HFF-Myc (cell line): ENCODE results near the gene GOLGB1.

Source experiments
- DNase-seq: peaks from one replicate; pipeline ENCODE4 v3.0.0-alpha.2; 2011; ENCODE audit warnings: low read depth; ENCODE audit errors: extremely low read depth
- H3K4me3 ChIP-seq: replicated peaks from 2 replicates; pipeline ENCODE4 v1.5.1; 2011; ENCODE audit warnings: low read depth, mild to moderate bottlenecking, control low read depth, low read length
- CTCF ChIP-seq: IDR thresholded peaks from 2 replicates; pipeline ENCODE4 v1.5.1; 2012; ENCODE audit warnings: mild to moderate bottlenecking, low read depth, low read length, control low read depth; ENCODE audit errors: missing control alignments

GOLGB1 gene

DNA sequence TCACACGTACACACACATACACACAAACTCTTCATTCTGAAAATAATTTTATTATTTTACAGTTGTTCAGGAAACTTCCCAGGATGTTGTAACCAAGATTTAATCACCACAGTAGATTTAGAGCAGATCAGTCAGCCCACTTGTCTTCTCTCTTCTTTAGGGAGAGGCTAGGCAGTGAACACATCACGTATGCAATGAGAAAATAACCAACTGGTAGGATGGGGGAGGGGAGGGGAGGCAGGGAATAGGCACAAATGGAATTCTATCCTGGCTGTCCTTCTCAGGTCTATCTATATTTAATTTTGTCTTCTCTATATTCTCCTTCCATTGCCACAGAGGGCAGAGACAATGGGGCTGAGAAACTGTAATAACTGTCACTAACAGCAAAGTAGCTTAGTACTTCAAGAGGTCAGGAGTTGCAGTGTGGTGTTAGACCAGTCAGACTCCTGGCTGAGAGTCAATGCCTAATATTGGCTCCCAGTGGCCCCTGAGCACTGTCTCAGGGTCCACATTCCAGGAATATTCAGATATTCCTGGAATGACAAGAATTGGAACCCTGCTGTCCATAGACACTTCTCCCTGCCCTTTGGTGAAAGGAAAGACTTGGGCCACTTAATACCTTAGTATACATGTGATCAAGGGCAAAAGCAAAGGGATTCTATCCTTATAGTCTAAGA lies 86.2 kb downstream of the GOLGB1 start:
- no peak for TF ChIP-seq CTCF
- no peak for DNase-seq
- H3K4me3 ChIP-seq, result no peak overlapping the region

DNA sequence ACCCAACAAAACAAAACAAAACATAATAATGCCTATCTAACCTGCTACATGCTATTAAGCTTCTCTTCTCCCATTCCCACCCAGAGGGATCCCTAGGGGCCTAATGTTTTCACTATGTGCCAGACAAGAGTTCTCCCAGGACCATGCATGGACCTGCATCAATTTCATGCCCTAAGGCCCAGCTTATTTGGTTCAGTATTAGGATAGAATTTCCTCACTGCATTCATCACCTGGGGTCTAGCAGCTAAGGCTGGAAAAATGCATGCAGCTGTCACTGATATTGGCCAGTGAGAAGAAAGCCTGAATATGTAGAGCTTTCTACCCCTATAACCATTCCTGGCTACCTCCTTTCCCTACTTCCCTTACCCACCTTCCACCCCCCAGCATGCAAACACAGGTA lies 86.8 kb downstream of the GOLGB1 start:
- no peak for TF ChIP-seq CTCF
- no peak overlapping the region for H3K4me3 ChIP-seq
- no peak for DNase-seq

GRCh38 chr3:121661376-121661775 lies 88.2 kb downstream of the GOLGB1 start:
- no peak overlapping the region for H3K4me3 ChIP-seq
- DNase-seq, result no peak
- no peak for TF ChIP-seq CTCF

DNA sequence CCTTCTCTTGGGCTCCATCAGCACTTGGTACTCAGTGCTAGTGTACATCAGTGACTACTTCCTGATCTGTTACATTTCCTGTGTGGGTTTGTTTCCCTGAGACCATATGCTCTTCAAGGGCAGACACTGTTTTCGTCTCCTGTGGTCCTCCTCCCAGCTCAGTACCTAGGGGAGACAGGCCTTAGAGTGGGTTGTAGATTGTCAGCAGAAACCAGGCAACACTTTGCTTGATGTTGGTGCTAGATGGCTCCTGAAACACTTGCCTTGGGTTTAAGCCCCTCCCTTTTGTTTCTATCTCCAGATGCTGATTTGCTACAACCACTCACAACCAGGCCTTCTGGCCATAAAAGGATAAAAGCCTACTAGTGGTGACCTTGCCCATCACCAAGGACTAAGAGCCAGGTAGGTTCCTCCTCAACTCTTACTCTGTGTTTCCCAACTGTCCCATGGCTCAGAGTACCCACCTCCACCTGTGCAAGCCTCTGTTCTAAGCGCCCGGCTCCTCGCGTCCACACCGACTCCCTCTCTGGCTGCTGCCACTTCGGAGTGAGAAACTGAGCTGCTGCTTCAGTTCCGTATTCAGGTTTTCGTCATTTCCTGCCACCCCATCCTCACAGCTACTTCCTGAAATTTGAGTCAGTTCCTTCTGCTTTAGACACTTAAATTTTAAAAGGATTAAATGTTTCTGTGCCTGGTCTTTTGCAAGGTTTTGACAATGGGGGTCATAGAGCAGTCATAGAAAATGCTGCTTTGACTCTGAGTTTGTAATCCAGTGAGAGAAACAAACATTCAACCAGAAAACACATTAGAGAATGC lies 89.0 kb downstream of the GOLGB1 start, which contains the start of gene HCLS1:
TSS of gene HCLS1 (minus strand) at position 548 of the 816 bp plus-strand sequence. CDS start 2,556 bp downstream, outside the sequence.
- no peak for DNase-seq
- no peak for TF ChIP-seq CTCF
- peak within 1 kb of the TSS; percentile 5 for H3K4me3 ChIP-seq

- H3K4me3 ChIP-seq, result no peak overlapping the region
- no peak for DNase-seq
- no peak for TF ChIP-seq CTCF
Measured at GRCh38 chr3:121659586-121659985, 90.0 kb downstream of the GOLGB1 start.

DNA sequence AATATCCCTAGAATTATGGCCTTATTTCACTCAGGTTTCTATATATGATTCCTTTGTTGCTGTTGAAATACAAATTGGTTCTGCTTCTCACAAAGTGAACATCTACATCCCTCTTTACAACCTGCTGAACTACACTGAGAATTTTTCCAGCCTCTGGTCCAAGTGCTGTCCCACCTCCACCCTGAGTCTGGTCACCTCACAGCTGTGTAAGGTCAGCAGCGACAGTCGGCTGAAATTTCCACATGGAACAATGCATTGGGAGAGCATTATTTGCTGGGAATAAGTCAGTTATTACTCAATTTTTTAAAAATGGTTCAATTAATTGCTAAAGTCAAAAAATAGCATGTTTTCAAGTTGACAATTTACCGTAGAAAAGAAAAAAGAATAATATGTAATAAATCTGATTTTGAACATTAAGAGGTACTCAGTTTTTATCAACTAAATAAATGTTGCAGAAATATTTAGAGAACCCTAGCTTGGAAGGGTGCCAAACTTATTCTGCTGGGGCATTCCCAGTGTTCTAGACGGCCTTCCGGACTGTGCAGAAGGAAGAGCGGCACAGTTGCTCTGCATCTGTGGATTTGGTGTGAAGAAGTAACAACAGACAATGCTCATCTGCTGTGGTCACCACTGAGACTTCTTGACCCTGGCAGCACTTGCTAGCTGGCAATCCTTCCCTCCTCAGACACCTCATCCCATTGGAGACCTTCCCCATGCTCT lies 90.7 kb downstream of the GOLGB1 start:
- no peak overlapping the region for H3K4me3 ChIP-seq

More for the DNA sequence above, 90.7 kb downstream of the GOLGB1 start:
- DNase-seq, result no peak
- TF ChIP-seq CTCF, result no peak
